GM19467 (cell line): ENCODE data around the gene CALML3.
"Not testable (repeated sequence)": the region's sequence is repeated elsewhere in the genome, so short reads cannot be mapped to it uniquely, and the experiment has no call there.

Experiments
- ATAC-seq: cut with Tn5 transposase; IDR thresholded peaks from one replicate; pipeline ENCODE4 v1.9.1; 2021; ENCODE audit warnings: mild to moderate bottlenecking, moderate library complexity; ENCODE audit not compliant: unreplicated experiment

CALML3 gene

DNA sequence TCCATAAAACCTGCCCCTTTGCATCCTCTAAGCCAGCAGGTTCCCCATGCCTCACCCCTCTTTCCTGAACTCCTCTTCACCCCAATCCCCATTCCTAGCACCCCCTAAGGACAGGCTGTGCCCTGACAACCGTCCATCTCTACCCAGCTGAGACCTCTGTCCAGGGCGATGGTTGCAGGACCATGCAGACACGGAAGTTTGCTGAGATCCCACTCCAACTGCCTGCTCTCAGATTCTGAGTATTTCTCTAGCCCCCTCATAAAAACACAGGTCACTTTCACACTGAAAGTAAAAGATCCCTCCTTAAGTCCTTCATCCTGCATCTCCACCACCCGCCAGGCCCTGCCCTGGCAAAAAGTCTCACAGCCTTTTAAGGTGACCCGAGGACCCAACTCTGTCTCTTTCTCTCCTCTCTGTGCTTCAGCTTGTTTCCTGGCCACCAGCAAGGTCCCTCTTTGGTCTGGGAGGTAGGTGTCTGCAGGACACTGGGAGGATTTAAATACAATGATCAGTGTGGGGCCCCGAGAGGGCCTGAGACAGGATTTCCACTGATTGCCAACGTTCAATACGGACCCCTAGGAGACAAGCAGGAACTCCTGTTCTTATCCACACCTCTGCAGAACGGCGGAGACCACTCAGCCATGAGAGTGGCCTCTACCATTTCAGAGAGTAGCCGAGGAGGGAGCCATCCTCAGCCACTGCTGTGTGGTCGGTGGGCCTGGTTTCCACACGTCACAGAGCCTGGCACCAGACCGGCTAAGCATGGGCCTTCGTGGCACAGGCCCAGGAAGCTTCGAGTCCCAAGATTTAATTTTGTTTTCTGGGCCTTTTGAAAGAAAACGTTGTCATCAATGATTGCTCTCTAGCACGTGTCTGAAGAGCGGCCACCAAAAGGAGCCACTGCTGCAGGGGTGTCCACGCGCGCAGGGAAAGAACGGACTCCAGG lies 27.9 kb downstream of the CALML3 start:
- no peak for ATAC-seq

DNA sequence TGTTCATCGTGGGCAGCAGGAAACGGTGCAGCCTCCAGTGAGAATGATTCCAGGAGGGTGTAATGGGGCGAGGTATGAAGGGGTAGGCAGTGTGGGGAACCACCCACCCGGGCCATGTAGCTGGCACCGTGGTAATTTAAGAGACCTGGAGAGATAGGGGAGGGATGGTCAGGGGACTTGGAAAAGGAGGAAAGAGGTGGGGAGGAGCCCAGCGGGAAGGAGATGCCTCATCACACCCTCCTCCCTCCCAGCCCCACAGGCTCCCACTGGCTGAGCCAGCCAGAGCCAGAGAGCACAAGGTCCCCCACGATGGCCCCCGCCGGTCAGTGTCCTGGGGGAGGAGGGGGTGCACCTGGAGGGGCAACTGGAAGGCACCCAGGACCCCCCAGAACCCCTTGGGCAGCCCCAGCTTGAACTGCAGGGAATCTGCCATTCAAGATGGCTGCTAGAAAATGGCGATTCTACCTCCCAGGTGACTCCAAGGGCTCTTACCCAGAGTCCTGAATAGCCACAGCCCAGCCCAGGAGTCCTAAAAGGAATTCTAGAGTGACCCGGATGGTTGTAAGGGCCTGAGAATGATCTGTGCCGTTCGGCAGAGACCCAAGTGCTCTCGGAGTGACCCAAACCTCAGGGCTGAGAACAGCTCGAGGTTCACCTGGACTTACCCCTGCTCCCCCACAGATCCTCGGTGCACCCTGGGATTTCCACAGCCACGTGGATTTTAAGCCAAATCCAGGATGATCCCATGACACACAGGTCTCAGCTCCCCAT lies 28.8 kb downstream of the CALML3 start:
- no peak for ATAC-seq

DNA sequence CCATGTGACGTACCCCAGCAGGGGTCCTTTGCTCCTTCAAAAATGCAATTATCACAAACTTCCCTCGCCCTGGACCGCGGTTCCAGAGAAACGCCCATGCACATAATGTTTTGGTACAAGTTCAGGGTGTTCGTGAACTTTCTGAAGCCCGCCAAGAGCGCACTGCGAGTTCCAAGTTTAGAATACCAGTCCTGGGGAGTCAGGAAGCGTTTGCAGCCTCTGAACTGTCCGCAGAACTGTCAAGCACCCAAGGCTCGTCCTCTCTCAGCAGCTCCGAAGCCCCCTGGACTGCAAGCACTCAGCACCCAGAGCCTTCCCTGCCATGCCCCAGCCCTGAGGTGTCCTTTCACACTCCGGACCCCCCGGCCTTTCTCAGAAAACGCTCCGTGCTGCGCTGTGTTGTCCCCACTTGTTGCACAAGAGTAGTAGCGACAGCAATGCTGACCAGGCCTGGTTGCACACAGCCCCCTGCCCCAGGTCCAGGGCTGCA lies 30.3 kb downstream of the CALML3 start:
- ATAC-seq: no peak

DNA sequence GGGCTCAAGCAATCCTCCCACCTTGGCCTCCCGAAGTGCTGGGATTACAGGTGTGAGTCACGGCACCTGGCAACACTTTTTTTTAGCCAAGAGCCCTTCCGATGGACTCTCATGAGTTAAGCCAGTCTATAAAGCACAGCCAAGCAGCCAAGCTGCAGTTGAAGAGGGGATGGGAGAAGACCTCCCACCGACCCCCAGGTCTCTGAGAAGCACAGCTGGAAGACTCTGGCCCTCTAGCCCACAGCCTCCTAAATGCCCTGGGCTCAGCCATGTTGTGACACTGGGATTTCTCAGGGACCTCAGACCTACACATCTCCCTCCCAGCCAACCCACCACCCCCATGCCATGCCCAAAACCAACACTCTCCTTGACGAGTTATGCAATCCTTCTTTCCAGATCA lies 31.1 kb downstream of the CALML3 start:
- ATAC-seq: no peak

DNA sequence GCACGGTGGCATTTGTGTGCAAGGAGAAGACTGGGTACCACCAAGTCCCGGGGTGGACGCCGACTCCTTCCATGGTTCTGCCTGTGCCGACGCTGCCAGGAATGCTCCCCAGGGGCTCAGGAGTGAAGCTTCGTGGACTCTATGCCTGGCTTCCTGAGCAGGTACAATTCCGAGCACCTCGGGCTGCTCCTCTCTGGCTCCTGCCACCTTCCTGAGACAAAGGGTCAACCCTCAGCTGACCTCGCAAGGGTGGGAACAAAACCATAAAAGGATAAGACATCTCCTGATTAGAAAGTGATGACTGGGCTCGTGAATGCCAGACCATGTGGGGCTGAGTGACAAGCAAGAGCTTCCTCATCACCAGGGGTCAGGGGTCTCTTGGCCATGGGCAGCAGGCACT lies 31.8 kb downstream of the CALML3 start:
- ATAC-seq: no peak

DNA sequence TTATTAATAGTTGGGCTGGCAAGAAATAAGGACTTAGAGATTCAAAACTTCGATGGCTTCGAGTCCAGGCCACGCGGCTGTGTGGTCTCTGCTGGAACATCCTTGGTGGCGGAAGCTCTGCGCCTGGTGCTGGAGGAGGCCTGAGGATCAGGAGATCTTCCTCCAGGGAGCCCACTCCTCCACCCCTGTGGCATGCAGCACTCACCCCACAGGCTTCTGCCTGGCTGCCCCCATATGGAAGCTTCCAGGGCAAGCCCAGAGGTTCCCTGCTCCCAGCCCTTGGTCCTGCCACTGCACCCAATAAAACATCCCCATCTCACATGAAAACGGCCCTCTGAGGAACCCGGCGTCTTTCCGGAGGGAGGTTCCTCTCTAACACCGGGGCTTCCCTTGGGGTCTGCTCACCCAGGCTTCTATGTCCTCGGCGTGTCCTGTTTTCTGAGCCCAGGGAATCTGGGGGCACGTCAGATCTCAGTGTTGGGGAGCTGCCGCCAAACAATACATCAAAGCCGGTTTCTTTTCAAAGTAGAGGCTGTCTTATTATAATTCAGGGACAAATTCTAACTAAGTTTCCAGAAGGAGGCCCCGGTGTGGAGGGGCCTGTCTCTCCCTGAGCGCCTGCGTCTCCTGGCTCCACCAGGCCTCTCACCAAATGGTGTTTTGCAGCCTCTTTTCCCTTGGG lies 32.4 kb downstream of the CALML3 start:
- no peak for ATAC-seq

DNA sequence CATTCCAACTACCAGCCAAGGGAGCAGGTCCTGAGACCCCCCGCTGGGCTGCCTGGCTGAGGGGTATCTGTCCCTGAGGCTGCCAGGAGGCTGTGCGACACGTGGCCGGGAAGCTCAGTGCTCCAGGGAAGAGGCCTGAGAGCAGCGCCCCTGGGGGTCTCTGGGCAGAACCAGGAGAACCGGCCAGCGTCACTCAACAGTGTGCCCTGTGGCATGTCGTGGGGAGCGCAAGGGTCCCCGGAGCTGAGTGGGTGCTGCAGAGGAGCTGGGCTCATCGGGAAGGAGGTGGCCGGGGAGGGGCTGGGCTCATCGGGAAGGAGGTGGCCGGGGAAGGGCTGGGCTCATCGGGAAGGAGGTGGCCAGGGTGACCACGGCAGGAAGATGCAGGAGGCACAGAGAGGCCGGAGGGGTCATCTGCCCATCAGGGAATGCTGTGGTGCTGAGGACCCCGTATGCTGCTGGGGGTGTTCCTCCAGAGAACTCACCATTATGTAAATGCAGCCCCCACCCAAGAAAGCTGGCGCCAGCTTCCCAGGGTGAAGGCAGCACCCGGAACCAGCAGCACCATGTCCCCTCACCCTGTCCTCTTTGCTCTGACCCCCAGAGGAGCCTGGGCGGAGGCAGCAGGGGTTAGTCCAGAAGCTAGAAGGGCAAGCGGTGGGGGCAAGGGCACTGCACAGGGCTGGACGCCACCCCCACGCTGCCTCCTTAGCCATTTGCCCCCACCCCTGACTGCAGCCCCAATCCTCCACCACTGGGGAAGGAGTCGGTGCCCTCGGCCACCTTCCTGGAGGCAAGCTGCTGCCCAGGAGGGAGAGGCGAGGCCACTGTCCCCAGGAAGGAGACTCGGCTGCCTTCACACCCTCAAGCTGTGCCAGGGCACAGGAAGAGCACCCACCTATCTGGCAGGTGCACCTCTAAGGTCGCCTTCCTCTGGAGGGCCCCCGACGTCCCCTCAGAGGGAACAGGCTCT lies 33.3 kb downstream of the CALML3 start:
- ATAC-seq: no peak

DNA sequence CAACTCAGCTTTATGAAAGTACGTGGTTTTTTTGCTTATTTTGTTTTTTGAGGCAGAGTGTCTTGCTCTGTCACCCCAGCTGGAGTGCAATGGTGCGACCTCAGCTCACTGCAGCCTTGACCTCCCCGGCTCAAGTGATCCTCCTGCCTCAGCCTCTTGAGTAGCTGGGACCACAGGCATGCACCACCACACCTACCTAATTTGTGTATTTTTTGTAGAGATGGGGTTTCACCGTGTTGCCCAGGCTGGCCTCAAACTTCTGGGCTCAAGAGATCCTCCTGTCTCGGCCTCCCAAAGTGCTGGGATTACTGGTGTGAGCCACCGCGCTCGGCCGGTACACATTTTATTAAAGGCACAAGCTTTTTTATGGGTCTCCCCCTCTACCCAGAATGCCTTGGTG lies 34.3 kb downstream of the CALML3 start:
- not testable (repeated sequence) for ATAC-seq

DNA sequence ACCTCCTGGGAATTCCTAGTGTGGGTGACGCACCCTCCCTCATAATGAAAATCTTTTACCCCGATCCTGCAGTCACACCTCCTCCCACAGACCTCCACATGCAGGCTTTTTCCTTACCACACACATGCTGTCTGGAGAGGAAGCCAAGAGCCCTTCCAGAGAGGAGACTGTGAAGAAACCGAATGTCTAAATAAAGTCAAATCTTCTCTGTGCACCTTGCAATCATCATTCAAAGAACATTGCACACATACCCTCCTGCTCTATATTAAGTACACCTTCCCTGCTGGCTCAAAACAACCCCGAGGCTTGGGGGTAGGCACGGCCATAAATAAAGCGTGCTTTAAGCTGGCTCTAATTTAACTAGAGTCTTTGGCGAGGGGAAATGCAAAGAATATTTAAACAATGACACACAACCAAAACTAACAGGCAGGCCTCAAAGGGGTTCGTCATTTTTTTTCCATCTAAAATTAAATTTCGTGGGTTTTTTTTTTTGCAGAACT lies 34.9 kb downstream of the CALML3 start:
- no peak for ATAC-seq

DNA sequence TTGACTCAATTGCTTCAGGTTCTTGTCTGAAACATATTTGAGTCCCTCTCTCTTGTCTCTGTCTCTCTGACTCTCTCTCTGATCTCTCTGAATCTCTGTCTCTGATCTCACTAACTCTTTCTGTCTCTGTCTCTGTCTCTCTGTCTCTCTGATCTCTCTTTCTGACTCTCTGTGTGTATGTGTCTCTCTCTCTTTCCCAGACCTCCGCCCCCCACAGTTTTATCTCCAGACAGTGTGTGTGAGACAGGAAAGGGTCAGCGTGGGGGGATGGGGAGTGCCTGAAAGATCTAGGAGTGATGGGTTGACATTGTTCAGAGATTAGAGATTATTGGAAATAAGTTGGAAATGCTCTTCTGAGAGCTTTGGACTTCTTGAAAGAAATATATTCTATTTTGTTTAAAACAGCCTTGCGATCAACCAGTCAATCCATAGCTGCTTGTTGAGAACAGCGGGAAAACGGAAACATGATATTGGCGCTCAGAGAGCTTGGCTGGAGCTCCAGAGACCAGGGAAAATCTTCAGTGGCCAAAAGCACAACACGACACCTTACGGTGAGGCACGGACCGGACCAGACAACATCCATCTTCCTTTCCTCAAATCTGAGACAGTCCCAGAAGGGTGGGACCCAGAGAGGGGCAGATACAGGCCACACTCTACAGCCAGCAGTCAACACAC lies 35.5 kb downstream of the CALML3 start:
- no peak for ATAC-seq

DNA sequence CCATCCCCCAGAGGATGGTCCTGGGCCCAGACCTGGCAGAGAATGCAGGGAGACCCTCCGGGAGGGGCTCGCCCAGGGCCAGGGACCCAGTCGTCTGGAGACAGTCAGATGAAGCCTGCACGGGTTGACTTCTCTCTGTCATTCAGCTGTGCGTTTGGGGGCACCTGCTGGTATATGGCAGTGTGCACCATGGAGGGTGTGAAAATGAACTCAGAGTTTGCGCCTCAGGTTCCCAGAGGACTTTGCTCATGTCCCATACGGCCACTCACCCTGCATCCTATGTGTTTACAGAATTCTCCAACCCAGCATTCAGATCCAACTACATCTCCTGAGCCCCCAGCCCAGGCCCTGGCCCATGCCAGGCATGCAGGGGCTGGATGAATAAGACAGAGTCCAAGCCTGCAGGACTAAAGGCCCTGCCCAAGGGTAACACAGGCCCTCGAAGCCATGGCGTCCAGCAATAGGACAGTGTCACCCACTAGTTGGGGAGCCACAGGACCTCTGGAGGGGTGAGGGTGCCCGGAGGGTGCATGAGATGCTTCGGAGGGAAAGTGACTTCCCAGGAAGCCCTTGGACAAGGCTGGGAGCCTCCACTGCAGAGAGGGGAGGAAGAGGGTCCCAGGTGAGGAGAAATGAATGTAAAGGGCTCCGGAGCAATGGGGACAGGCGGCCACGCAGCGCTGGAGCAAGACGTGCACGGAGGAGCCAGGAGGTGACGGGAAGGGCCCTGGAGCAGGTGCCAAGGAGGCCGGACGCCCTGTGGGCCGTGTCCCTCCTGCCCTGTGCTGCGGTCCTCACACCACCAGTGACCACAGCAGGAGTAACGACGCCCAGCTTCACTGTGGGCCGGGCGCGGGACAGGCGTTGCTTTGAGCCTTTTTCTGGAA lies 36.3 kb downstream of the CALML3 start:
- no peak for ATAC-seq

DNA sequence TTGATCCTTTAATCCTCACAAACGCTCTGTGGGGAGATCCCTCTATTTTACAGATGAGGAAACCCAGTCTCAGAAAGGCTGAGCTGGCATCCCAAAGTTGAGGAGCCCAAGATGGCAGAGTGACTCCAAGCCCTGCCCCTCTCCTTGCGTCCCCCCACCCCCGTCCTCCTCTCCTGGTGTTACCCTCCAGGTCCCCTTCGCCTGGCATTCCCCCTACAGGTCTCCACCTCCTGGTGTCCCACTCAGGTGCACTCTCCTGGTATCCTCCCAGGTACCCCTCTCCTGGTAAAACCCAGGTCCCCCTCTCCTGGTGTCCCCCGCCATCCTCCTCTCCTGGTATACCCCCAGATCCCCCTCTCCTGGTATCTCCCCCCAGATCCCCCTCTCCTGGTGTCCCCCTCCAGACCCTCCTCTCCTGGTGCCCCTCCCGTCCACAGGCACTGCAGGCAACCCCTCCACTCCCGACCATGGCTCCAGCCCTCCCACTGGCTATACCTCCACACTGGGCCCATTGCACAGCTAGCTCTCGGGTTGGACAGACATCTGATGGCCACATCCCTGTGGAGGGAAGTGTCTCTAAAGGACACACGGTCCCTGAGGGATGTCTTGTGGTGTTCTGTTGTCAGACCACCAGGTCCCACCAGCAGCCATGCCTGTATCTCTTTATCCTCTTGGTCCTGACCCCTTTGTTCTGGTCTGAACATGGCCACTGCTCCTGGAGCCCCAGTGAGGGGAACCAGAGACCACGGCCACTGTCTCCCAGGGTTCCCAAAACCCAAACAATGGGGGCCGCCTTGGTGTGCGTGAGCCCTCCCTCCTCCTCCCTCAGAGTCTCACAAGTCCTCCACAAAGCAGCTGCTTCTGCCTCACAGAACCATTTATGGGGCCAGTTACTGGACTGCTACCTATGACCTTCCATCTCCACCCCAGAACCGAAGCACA lies 37.2 kb downstream of the CALML3 start:
- no peak for ATAC-seq

DNA sequence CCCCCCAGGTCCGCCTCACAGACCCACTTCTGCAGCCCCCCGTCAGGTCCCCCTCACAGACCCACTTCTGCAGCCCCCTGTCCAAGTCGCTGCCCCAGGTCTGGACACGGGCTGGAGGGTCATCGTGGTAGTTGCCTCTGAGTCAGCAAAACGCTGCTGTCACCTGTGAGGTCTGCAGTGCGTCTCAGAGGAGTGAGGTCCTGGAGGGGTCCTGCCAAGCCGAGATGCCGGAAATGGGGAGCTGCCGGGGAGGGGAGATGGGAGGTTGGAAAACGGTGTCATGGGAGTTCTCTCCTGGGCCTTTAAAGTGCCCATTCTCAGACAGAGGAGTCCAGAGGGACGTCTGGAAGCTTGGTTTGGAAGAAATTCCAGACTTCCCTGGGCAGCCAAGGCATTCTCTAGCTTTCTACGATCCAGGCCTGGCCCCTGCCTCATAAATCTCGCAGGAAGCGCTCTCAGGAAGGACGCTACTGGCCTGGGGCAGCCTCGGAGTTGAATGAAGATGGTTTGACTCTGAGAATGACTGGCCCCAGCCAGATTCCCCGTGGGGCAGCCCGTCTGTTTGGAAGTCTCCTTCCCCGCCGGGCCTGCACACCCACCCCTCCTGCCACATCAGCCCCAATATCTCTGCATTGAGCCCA lies 38.7 kb downstream of the CALML3 start:
- ATAC-seq: no peak

DNA sequence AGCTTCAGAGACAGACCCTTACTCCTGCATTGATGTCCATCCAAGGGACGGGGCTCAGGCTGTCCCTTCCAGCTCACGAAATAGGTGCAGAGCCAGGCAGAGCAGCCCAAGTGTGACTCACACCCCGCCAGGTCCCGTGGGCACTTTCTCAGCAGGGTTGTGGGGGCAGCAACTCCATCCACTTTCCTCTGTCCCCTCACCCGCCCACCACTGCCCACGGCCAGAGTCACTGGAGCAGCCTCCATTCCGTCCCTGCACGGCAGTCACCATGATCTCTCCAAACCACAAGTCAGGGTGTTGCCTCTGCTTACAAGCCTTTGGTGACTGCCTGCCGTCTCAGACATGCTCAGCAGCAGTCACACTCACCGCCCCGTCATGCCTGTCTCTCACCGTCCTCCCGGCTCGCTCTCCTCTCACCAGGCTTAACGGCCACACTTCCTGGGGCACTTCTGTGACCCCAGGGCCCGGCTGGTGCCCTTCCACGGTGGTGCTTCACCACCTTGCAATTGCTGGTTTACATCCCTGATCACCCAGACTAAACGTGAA lies 39.3 kb downstream of the CALML3 start:
- no peak for ATAC-seq

DNA sequence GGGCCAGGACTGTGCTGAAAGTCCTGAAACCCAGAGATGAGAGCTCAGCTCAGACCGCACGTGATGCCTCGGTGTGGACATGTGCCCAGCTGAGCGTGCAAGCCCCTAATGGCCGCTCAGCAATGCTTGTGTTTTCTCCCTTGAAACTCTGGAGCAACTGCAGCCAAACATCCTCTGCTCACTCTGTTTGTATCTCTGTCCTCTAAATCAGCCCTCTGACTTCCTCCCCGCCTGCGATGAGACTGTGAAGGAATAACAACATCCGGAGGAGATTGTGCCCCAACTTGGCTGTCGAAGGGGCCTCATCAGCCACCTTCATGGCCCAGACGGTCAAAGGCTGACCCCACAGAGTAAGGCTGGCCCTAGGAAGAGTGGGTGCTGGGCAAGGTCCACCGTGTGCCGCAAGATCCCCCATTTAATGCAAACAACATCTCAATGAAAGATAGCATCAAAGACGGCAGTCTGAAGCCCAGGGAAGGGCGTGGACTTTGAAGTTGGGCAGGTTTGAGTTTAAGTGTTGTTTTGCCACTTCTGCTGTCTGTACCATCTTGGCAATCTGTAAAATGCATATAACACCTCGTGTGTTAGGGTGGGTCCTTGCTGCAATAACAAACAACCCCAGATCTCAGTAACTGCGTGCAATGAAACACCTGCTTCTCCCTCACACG lies 39.9 kb downstream of the CALML3 start:
- no peak for ATAC-seq

DNA sequence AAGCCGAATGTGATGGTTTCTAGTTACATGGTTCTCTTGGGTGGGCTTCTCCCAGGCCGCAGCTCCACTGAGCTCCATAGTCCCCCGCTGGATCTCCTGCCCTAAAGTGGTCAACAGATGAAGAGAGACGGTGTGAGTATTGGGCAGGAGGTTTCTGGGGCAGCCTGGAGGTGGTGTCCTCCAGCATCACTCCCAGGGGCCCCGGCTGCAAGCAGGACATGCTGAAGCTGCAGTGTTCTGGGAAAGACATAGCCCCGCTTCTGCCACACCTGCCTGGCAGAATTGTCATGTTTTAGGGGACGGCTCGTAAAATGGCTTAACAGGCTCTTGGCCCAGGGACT lies 40.4 kb downstream of the CALML3 start:
- ATAC-seq: no peak
